ENCODE data around the gene ATP8B4.

The ATP8B4 gene

DNA sequence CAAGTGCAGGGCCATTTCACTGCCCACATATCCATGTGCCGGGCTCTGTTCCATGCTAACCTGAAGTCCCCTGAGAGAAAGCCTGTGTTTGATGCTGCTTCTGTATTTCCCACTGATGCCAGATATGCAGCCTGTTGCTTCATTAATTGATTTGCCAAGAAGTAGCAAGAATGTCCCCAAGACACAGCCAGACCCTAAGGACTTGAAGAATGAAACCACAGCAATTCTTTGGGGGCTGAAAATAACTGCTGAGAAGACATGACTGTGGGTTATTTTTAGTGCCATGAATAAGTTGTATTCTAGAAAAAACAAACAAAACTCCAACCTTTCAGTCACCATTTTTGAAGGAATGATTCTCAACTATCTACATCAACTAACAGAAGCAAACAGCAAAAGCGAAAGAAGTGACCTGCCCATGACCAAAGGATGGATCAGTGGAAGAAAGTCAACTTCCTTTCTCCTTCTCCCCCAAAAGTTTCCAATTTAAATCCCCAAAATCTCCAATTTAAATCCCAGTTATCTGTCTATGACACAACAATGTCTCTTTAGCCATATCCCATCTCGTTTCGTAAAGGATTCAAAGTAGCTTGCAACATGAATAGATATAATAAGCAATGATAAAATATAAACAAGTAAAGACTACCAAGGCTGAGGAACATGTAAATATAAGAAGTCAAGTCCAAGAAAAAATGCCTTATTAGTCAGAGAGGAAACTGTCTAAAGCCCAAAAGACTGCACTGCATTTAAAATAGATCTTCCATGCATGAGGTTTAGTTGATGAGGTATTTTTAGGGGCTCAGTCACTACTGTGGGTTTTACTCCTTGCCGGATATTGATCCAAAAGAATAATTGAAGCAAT is 271.4 kb downstream of the ATP8B4 start:
- no peak for DNase-seq

DNA sequence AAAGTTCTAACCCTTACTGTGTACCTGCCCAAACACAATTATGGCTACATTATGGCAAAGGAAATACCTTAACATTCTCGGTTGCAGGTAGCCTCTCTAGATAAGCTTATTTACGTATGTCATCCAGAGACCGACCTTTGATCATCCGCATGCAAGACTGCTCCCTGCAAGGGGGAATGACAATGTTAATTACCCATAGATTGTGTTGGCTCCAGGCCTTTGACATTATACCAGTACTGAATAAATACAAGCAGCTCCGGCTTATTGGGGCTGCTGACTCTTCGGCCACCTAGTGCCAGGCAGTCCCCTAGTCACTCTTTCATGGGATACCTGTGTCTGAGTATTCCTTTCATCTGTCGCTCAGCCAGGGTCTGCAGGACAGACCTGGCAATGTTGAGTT is 274.6 kb downstream of the ATP8B4 start:
- DNase-seq = no peak

- DNase-seq = no peak
Measured at GRCh38 chr15:49843725-49844124, 275.3 kb downstream of the ATP8B4 start.

GRCh38 chr15:49842031-49842730 is 276.9 kb downstream of the ATP8B4 start:
- DNase-seq = no peak

DNA sequence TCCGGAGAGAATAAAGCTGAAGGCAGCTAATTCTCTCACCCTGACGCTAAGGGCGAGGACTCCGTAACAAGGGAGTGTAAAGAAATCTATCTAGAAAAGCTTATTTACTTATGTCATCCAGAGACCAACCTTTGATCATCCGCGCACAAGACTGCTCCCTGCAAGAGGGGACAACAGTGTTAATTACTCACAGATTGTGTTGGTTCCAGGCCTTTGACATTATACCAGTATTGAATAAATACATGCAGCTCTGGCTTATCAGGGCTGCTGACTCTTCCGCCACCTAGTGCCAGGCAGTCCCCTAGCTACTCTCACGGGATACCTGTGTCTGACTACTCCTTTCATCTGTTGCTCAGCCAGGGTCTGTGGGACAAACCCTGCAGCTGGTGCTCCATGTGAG is 286.5 kb downstream of the ATP8B4 start:
- no peak for DNase-seq

- no peak for DNase-seq
Measured at GRCh38 chr15:49831206-49831965, 287.6 kb downstream of the ATP8B4 start.

DNA sequence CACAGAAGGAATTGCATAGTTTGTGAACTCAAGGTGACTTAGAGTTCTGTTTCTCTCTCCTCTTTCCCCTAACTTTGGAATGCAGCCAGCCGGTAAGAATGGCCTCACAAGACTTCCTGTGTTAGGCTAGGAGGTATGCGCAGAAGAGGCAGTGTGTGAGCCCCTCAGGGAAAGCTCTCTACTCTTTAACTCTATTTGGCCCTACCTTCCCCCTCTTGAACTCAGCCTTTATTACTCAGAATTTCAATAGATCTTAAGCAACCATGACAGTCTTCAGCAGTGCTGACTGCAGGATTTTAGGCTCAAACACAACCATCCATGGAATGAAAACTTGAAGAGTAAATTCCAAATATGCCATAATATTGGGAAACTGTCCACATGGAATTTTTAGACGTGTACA is 288.6 kb downstream of the ATP8B4 start:
- no peak for DNase-seq

DNA sequence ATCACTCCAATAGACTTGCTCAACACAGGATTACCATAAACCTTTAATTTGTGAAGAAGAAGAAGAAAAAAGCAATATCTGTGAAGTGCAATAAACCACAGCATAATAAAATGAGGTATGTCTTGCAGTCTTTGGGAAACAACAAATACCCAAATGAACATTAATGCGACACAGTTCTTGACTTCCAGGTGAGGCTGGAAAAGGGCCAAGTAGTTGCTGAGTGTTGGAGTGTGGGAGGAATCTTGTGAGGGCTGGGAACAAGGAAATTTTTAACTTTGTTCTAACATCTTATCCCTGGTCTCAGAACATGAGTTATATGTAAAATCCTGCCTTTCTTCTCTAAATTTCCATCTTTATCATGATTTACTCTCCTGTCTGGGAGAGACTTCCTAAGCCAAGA is 291.7 kb downstream of the ATP8B4 start:
- DNase-seq = no peak

GRCh38 chr15:49826640-49827234 is 292.3 kb downstream of the ATP8B4 start:
- DNase-seq = no peak

DNA sequence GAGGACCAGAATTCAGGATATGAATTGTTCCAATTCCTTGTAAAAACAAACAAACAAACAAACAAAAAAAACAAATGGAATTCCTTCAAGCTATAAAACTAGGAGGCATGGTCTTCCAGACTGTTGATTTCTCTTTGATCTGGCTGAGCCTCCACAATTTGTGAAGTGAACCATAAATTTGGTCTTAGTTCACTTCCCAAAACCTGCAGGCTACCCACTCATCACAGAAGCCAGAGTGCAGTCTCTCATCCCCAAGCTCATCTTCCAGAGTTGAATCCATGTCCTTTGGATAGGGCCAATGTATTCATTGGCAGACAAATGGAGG is 294.3 kb downstream of the ATP8B4 start:
- DNase-seq = no peak

DNA sequence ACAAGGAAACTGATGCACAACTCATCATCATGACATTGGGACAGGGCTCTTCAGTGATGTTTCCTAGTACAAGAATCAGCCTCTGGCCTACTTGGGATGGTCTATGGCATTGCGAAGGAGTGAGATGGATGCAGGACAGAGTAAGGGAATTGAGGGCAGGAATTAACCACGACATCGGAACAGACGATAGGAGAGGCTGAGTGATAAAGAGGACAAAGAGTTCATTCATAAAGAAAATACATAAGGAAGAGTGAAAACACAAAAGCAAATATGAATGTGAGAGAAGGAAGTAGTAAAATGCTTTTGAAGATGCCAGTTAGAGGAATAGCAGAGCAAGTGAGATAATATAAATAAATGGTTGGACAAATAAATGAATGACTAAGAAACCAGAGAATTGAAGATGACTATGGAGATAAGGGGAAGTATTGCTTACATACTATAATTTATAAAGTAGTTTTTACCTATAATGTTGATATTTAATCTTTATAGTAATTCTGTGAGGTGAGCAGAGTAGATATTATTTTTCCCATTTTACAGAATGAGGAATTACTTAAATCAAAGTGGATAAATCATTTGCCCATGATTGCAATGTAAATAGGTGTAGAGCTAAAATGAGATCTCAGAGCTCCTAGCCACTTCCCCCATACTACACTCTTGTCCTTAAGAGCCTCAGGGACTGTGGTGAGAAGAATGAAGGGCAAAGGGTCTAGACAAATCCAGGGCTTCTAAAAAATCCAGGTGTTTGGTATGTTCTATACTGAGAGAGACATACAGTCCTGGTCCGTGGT is 294.9 kb downstream of the ATP8B4 start:
- DNase-seq = no peak

DNA sequence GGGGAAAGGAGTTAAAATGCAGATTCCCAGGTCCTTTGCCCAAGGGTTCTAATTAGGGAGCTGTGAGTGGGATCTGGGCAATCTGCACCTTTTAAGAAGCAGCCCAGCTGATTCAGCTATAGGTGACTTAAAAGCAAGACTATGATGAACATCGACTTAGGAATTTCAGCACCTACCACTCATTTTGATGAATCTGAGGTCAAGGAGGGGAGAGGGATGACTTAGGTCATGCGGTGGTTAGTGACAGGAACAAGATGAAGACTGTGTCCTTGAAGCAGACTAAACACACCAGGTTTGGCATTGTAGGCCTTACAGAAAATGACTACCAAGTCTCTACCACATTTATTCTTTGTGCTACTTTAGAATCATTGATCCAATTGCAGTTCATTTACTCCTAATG is 301.9 kb downstream of the ATP8B4 start:
- no peak for DNase-seq

- no peak for DNase-seq
Measured at GRCh38 chr15:49815950-49816349, 303.1 kb downstream of the ATP8B4 start.

DNA sequence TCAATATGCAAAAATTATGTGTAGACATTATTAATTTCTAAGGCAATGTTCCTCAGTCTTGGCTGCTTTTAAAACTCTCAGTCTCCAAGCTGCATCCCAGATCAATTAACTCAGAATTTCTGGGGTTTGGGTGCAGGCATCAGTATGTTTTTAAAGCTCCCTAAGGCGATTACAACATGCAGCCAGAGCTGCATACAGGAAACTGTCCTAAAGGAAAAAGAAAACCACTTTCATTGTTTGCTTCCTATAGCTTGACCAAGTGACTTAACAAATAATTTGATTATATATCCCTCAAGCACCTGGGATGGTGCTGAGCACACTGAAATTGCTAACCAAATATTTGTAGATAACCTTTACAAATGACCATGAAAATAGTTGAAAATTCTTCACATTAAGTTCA is 303.5 kb downstream of the ATP8B4 start:
- no peak for DNase-seq

- no peak for DNase-seq
Measured at GRCh38 chr15:49814709-49815108, 304.3 kb downstream of the ATP8B4 start.

DNA sequence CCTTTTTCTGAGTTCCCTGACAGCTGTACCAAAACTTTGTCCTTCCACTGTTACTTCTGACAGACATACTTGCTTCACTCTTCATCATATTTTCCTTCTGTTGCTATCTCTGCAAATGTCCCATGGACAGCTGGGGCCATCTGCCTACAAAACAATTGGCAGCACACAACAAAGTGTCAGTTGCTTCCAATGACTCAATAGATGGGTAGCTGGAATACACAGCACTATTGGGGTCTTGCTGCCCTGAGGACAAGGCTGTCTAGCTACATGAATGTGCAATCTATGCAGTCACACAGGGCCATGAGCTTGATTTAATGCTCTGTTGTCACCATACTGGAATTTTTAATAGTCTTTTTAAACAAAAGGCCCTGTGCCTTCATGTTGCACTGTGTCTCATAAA is 305.4 kb downstream of the ATP8B4 start:
- DNase-seq = no peak

GRCh38 chr15:49810720-49811119 is 308.3 kb downstream of the ATP8B4 start:
- no peak for DNase-seq

DNA sequence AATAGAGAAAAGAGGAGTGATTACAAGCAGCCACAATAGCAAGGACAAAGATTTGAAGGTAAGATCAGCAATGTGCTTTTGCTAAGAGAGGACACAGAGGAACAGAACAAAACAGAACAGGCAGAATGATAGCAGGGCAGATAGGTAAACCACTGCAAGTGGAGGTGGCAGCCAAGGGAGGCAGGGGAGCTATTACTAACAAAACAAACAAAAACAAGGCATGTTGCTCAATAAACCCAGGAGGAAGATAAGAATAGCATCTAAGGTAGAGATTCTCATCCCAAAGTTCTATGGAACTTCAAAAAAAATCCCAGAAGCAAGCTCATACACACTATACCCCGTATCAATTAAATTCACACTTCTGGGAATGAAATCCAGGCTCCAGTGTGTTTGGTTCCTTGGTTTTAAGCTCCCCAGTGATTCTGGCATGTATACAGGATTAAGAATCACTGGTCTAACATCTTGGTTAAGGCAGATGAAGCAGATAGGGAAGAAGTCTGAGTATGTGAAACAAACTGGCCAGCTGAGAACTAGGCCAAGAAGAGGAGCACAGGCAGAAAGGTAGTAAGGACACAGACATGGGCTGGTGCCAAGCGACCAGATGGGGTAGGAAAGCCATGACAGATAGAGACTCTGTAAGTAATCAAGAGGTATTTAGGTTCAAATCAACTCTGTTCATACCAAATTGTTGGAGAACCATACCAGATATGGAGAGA is 309.0 kb downstream of the ATP8B4 start:
- DNase-seq = no peak

DNA sequence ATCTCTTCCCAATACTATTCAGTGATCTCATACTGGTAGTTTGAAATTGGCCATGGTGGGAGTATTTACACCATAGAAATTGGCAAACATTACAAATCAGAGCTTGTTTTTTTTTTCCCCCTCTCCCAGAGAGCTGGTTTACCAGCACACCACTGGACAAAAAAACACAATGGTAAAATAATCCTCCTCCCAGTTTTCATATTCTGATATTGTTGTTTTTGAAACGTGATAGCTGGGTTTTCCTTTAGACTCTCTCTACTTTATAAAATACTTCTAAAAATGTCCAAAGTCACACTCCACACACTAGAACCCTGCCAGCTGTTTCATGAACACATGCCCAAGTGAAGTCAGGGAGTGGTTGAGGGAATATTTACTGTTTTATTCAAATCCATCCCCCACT is 310.7 kb downstream of the ATP8B4 start:
- no peak for DNase-seq
